ENCODE measurements around the gene MRPL53.
"Not testable (repeated sequence)": the region's sequence is repeated elsewhere in the genome, so short reads cannot be mapped to it uniquely, and the experiment has no call there.

Gene MRPL53

GRCh38 chr2:74481431-74481830 lies 9.0 kb upstream of the MRPL53 start:
- no peak for DNase-seq

DNA sequence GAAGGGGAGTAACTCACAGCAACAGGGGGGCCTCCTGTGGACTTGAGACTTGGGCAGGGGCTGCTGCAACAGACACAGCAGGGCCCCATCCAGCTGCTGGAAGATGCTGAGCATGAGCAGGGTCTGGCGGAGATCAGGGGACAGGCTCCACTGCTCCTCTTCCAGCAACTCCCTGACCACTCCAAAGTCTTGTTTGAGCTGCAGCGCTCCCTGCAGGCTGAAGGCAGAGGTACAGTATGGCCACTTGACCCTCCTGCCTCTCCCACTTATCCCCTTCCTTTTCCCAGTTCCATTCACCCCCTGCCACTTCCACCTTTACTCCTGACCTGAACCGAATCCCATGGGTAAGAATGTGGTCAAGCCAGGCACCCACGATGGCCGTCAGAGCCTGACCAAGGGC lies 2.4 kb upstream of the MRPL53 start:
- DNase-seq = no peak

- DNase-seq = no peak
These were observed 2.0 kb upstream of the MRPL53 start for GRCh38 chr2:74474481-74474880.

DNA sequence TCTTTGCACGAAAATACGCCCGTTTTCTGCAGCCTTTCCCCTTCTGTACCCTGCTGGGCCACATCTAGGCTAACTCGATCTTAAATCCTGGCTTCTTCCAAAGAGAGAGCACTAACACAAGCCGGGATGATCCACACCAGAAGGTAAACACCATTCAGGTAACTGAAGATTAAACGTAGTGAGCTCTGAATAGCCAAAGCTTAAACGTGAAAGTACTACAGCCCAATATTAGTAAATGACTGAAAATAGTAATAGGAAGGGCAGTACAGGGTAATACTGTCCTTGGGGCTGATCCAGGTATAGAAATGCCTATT lies 422 bp upstream of the MRPL53 start:
- DNase-seq = no peak

GRCh38 chr2:74471332-74472065 lies 981 bp downstream of the MRPL53 start:
- DNase-seq = no peak

GRCh38 chr2:74470742-74471141 lies 1.7 kb downstream of the MRPL53 start:
- not testable (repeated sequence) for DNase-seq

DNA sequence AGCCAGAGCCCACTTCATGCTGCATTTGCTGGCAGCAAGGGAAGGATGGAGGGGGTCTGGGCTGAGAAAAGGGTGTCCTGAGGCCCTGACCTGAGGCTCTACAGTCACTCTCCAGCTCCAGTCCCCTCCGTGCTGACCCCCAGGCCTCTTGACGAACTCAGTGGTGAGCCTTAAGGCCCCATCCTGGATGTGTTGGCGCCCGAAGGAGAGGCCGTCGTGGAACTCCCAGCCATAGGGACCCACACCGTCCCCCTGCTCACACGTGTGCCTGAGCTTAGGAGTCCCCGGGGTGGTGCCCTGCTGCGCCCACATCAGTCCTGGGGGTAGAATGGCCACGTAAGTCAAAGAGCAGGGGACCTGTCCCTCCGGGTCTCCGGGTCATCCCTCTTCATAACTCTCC lies 8.1 kb downstream of the MRPL53 start:
- no peak for DNase-seq

- no peak for DNase-seq
These were observed 9.7 kb downstream of the MRPL53 start for GRCh38 chr2:74462786-74463105.

DNA sequence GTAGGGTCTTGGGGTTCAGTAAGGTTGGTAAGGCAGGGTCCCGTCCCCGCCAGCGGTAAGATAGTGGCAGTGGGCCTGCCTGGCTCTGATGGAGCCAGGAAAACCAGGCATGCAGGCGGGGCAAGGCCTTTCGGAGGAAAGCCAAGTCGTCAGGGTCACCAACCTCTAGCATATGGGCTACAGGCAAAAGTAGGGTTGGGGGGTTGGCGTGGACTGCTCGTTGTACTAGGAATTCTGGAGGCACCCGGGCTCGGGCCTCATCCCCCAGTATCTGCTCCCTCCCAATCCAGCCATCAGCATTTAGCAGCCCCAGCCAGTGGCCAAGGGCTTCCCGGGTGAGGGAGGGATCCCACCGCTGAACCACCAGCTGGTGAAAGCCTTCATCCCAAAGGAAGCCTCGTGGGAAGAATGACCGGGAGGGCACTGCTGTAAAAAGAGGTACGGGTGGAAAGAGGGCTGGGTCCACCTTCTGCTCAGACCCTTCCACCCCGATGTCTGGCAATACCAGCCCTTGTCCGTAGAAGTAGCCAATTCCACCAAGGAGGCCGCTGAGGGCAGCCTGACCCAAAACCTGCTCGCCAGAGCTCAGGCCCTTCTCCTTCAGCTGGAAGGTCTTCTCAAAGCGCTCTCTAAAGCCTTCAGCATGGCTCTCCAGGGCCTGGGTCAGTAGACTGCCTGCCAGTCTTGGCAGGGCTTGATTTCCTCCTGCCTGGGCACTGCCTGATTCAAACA lies 10.3 kb downstream of the MRPL53 start:
- no peak for DNase-seq

GRCh38 chr2:74461187-74462053 lies 11.1 kb downstream of the MRPL53 start:
- no peak for DNase-seq

DNA sequence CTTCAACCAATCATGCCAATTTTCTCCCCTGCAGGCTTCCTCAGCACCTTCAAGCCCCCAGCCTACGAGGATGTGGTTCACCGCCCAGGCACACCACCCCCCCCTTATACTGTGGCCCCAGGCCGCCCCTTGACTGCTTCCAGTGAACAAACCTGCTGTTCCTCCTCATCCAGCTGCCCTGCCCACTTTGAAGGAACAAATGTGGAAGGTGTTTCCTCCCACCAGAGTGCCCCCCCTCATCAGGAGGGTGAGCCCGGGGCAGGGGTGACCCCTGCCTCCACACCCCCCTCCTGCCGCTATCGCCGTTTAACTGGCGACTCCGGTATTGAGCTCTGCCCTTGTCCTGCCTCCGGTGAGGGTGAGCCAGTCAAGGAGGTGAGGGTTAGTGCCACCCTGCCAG lies 12.3 kb downstream of the MRPL53 start:
- not testable (repeated sequence) for DNase-seq

GRCh38 chr2:74459503-74460118 lies 12.9 kb downstream of the MRPL53 start:
- not testable (repeated sequence) for DNase-seq

GRCh38 chr2:74458938-74459363 lies 13.5 kb downstream of the MRPL53 start:
- DNase-seq = no peak

DNA sequence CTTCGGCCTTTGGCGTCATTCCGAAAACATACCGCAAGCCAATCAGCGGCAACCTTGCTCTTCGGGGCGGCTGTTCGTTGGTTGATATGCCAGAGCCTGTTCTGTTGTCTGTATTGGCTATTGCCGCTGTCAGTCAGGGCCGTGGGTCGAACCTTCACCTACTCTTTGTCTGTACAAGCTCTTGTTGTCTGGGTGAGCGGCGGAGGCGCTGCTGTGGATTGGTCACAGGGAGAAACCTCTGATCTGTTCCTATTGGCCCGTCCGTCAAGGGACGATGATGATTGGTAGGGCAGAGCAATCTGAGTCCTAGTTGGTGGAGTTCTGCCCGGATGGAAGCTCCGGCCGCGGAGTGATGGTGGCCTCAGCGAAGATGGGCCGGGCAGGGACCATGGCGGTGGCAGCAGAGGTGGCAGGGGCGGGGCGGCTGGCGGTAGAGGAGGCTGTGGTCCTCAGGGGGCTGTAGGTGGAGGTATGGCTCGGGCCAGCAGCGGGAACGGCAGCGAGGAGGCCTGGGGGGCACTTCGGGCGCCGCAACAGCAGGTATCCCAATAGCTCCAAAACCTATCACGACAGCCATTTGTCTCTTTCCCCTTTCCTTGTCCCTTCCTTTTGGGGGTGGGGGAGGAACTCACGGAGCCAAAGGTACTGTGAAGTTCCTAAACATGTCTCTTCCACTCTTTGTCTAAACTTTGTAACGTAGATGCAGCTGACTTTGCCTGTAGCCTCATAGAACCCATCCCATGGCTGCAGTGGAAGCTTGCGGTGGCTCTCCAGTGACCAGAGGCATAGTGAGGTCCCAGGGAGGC lies 14.1 kb downstream of the MRPL53 start, which contains the start of gene WBP1:
Gene WBP1, plus strand, starts transcription at position 307 of the 806 bp plus-strand sequence. Its CDS starts 165 bp downstream, at position 472.
- DNase-seq = peak; percentile 98

DNA sequence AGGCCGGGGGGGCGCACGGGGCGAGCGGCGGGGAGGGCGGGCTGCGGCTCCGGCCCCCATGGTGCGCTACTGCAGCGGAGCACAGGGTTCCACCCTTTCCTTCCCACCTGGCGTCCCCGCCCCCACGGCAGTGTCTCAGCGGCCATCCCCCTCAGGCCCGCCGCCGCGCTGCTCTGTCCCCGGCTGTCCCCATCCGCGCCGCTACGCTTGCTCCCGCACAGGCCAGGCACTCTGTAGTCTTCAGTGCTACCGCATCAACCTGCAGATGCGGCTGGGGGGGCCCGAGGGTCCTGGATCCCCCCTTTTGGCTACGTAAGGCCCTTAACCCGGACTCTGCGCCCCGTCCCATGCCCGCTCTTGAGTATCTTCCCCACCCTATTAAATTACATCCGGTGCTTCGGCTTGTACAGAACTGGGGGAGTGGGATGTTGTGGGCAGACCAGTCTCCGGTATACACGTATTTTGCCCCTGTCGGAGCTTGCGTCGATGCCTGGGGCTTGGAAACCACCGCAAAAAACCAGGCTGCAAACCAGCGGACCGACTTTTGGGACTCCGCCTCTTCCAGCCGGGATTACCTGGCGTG lies 14.8 kb downstream of the MRPL53 start:
- peak; percentile 74 for DNase-seq

- DNase-seq = no peak
These were observed 15.3 kb downstream of the MRPL53 start for GRCh38 chr2:74457129-74457548.

DNA sequence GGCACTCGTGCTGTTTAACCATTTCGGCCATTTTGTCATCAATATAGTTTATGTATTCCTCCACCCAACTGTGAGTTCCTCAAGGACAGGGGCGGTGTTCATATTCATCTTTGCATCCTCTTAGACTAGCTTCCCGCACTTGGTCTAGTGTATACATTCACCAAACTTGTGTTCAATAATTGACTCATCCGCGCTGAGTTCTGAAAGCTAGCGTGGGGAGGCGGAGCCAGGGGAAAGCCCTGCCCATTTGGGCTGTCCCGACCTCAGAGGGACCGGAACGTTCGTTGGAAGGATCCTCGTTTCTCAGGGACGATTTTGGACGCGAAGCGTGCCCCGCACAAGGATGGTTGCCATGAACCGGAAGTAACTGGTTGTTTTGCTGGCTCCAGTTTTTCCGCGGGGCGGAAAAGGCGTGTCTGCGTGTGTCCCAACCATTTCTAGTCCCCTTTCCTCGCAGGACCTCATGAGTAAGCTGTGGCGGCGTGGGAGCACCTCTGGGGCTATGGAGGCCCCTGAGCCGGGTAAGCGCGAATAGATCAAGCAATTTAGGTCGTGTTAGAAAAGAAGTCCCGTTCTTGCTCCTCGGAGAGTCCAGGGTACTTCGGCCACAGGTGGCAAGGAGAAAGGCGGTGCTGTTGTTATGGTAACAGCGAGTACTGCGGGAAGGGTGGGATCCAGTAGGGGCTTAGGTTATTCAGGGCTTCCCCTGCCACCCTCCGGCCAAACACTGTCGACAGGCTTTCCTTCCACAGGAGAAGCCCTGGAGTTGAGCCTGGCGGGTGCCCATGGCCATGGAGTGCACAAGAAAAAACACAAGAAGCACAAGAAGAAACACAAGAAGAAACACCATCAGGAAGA lies 17.6 kb downstream of the MRPL53 start, which contains the start of gene INO80B:
Gene INO80B, plus strand, starts transcription at position 434 of the 858 bp plus-strand sequence. Its CDS starts 30 bp downstream, at position 464.
- DNase-seq = peak; percentile 92

- no peak for DNase-seq
These were observed 21.8 kb downstream of the MRPL53 start for GRCh38 chr2:74450570-74451190.

- no peak for DNase-seq
These were observed 23.7 kb downstream of the MRPL53 start for GRCh38 chr2:74448771-74449170.

All from NCI-H1092 treated with DMSO at 0.1 percent for 48 hours (cell line).